Kidney epithelial cell (primary cell): ENCODE measurements around the gene SHB. TPM values are rescaled to one million over a fixed set of nuclear protein-coding genes. Genes with fewer than 3 reads are reported as not detected.

Experiments used
- DNase-seq: peaks from one replicate; pipeline ENCODE4 v3.0.0-alpha.2; 2010; ENCODE audit warnings: low read depth
- H3K27me3 ChIP-seq: 2 replicates; pipeline ENCODE4 v1.6.0; 2011; ENCODE audit warnings: low read length; ENCODE audit not compliant: control insufficient read depth, insufficient read depth
- H3K36me3 ChIP-seq: 2 replicates; pipeline ENCODE4 v1.5.1; 2011; ENCODE audit warnings: low read length; ENCODE audit not compliant: control insufficient read depth, insufficient read depth
- H3K4me3 ChIP-seq: 2 replicates; pipeline ENCODE4 v1.5.1; 2011; ENCODE audit warnings: low read depth, mild to moderate bottlenecking, control low read depth, low read length
- CTCF ChIP-seq: IDR thresholded peaks from 2 replicates; pipeline ENCODE4 v1.5.1; 2011; ENCODE audit warnings: mild to moderate bottlenecking, moderate library complexity, low read length, control low read depth, inconsistent platforms; ENCODE audit not compliant: insufficient read depth, poor library complexity, severe bottlenecking
- total RNA-seq: library from RNA; depleted of rRNA; stranded (reverse); fragments of >200 nt; gene quantifications from 2 replicates; pipeline ENCODE4 v1.2.3, GENCODE V29; 2015

Gene SHB
- total RNA-seq, 1 donor from 2014 or later, result 39.1 TPM

DNA sequence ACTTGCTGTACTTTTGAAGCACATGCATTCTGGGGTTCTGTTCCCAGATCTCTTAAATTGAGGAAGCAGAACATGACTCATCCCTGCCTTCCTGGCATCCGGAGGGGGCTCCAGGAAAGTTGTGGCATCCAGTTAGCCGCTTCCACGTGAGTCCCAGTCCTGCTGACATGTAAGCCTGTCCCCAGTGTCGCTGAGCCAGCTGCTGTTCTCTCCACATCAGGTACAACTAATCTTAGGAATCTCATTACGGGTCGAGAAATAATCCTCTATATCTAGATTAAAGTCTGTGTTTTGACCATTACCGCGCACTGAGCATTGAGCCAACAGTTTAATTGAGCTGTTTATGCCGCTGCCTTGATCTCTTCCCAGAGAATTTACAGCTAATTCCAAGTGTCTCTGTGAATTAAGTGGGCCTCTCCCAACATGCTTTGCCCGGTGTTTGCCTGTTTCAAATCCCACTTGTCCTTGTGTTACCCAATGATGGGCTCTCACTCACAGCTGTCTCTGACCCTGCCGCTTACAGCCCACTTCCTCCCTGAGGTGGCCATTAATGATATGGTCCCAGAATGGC lies 10.5 kb upstream of the SHB start:
- no peak for TF ChIP-seq CTCF
- no peaks in the 10 kb centered on the region for H3K27me3 ChIP-seq
- H3K36me3 ChIP-seq, result no peaks in the 10 kb centered on the region
- no peak for DNase-seq
- no peak overlapping the region for H3K4me3 ChIP-seq

GRCh38 chr9:38075272-38075671 lies 6.2 kb upstream of the SHB start:
- H3K4me3 ChIP-seq, result no peak overlapping the region

GRCh38 chr9:38074441-38074961 lies 5.5 kb upstream of the SHB start:
- DNase-seq, result no peak
- no peak for TF ChIP-seq CTCF
- Histone ChIP-seq H3K4me3 (no peak overlapping the region), H3K36me3 (no peaks in the 10 kb centered on the region), H3K27me3 (no peaks in the 10 kb centered on the region)

More at GRCh38 chr9:38075272-38075671, 6.2 kb upstream of the SHB start:
- TF ChIP-seq CTCF, result no peak
- no peaks in the 10 kb centered on the region for H3K27me3 ChIP-seq
- DNase-seq, result no peak
- no peaks in the 10 kb centered on the region for H3K36me3 ChIP-seq

DNA sequence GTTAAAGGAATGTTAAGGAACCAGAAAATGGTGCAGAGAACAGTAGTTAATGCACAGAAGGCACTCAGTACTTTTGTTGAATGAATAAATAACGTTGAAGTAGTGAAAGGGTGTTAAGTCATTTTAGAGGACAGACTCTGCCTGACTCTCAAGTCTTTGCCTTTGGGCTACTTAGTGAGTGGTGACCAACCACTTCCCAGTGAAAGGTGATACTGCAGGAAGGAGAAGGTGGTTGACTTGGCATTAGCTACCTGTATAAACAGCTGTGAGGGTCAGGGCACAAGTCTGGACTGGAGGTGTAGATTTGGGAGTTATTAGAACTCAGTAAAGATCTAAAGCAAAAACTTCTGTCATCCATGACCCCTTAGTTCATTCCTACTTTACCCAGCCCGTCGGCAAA lies 4.9 kb upstream of the SHB start:
- no peak for DNase-seq
- H3K27me3 ChIP-seq, result no peaks in the 10 kb centered on the region
- TF ChIP-seq CTCF, result no peak

GRCh38 chr9:38071470-38072134 lies 2.6 kb upstream of the SHB start:
- TF ChIP-seq CTCF, result no peak
- Histone ChIP-seq H3K27me3 (no peaks in the 10 kb centered on the region), H3K4me3 (no peak overlapping the region), H3K36me3 (no peaks in the 10 kb centered on the region)
- DNase-seq, result no peak

More for the DNA sequence above, 4.9 kb upstream of the SHB start:
- no peak overlapping the region for H3K4me3 ChIP-seq
- H3K36me3 ChIP-seq, result no peaks in the 10 kb centered on the region
